Fibroblast of pulmonary artery (primary cell): ENCODE results near the gene CFAP69.
A peak's percentile ranks its signal among the peaks of the same experiment; 100 is the strongest.

ENCODE experiments used
- DNase-seq: peaks from one replicate; pipeline ENCODE4 v3.0.0-alpha.2; 2010; ENCODE audit warnings: low read depth
- H3K4me3 ChIP-seq: replicated peaks from 2 replicates; pipeline ENCODE4 v1.5.1; 2011; ENCODE audit warnings: low read depth, mild to moderate bottlenecking, control low read depth, low read length, moderate library complexity
- CTCF ChIP-seq: IDR thresholded peaks from 2 replicates; pipeline ENCODE4 v1.5.1; 2011; ENCODE audit warnings: mild to moderate bottlenecking, control low read depth, low read length, inconsistent platforms; ENCODE audit errors: missing control alignments

The CFAP69 gene

GRCh38 chr7:90210981-90211380 is 34.0 kb upstream of the CFAP69 start:
- TF ChIP-seq CTCF = no peak
- peak overlapping the region; percentile 69 for H3K4me3 ChIP-seq
- DNase-seq = peak; percentile 28

GRCh38 chr7:90211391-90212148 is 33.4 kb upstream of the CFAP69 start, which contains the start of gene STEAP2:
Gene STEAP2, plus strand, starts transcription at chr7:90211740. Its CDS starts 13,343 bp downstream, at chr7:90225083.
- peak; percentile 94 for DNase-seq
- H3K4me3 ChIP-seq = peak within 1 kb of the TSS; percentile 69
- peak; percentile 48 for TF ChIP-seq CTCF

GRCh38 chr7:90212149-90212495 is 32.9 kb upstream of the CFAP69 start:
- no peak for DNase-seq
- peak overlapping the region; percentile 69 for H3K4me3 ChIP-seq
- no peak for TF ChIP-seq CTCF

GRCh38 chr7:90213521-90213920 is 31.5 kb upstream of the CFAP69 start:
- no peak for DNase-seq
- no peak for TF ChIP-seq CTCF
- peak overlapping the region; percentile 69 for H3K4me3 ChIP-seq

GRCh38 chr7:90216080-90216674 is 28.8 kb upstream of the CFAP69 start:
- no peak for TF ChIP-seq CTCF
- no peak for DNase-seq
- H3K4me3 ChIP-seq = no peak overlapping the region

GRCh38 chr7:90216771-90217170 is 28.2 kb upstream of the CFAP69 start:
- H3K4me3 ChIP-seq = no peak overlapping the region
- no peak for TF ChIP-seq CTCF
- no peak for DNase-seq
